Retinal pigment epithelial cell (primary cell): ENCODE measurements around the gene ATXN7L2.

ENCODE experiments used
- DNase-seq: peaks from one replicate; pipeline ENCODE4 v3.0.0-alpha.2; 2010; ENCODE audit warnings: low read depth
- H3K4me3 ChIP-seq: 2 replicates; pipeline ENCODE4 v1.5.1; 2011; ENCODE audit warnings: mild to moderate bottlenecking, low read length, control low read depth, moderate library complexity
- TF ChIP-seq, protein P1 (sequence below): conservative IDR thresholded peaks from 2 replicates; pipeline ENCODE4 v1.5.1; 2011; ENCODE audit warnings: low read depth, low read length, control low read depth, inconsistent platforms

Gene ATXN7L2

GRCh38 chr1:109501644-109502363 is 18.1 kb downstream of the ATXN7L2 start:
- DNase-seq, result no peak
- TF ChIP-seq, protein P1, sequence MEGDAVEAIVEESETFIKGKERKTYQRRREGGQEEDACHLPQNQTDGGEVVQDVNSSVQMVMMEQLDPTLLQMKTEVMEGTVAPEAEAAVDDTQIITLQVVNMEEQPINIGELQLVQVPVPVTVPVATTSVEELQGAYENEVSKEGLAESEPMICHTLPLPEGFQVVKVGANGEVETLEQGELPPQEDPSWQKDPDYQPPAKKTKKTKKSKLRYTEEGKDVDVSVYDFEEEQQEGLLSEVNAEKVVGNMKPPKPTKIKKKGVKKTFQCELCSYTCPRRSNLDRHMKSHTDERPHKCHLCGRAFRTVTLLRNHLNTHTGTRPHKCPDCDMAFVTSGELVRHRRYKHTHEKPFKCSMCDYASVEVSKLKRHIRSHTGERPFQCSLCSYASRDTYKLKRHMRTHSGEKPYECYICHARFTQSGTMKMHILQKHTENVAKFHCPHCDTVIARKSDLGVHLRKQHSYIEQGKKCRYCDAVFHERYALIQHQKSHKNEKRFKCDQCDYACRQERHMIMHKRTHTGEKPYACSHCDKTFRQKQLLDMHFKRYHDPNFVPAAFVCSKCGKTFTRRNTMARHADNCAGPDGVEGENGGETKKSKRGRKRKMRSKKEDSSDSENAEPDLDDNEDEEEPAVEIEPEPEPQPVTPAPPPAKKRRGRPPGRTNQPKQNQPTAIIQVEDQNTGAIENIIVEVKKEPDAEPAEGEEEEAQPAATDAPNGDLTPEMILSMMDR, result no peak
- no peak overlapping the region for H3K4me3 ChIP-seq

DNA sequence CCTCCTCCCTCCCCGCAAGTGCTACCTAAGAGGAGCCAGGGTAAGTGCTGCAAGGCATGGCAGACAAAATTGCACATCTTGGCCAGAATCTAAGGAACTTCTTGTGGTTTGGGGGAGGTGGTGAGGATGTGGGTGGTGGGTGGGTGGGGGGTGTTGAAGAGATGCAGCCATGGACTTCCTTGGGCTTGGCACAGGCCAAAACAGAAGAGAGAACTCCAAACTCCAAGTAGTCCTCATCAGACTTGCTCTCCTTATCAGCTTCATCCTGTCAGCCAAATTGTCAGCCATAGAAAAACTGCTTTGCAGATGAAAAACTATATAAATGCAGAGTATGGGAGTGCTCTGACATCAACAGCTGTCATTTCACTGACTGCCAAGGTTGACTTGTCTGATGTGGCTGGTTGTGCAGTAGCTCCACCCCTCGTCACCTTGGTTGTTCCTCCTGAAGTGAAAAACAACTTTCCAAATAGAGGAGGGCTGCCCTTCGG is 18.7 kb downstream of the ATXN7L2 start:
- no peak for DNase-seq
- H3K4me3 ChIP-seq, result no peak overlapping the region
- TF ChIP-seq, protein P1, result no peak

DNA sequence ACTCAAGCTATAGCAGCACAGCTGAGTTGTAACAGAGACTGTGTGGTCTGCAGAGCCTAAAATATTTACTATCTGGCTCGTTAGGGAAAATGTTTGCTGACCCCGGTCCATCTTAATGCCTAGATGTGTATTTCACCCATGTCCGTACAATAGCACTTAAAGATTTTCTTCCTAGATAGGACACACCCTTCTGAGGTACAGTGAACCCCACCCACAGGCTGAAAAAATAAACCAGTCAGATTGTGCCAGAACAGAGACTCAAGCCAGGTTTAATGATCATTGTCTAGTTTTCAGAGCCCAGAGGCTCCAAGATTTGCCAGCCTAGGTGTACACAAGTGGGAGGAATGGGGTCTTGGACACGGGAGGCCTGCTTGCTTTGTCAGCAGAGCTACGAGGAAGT is 20.2 kb downstream of the ATXN7L2 start:
- no peak for DNase-seq
- TF ChIP-seq, protein P1, result no peak
- no peak overlapping the region for H3K4me3 ChIP-seq

- no peak overlapping the region for H3K4me3 ChIP-seq
- TF ChIP-seq, protein P1, result no peak
- DNase-seq, result no peak
Measured at GRCh38 chr1:109504974-109505373, 21.3 kb downstream of the ATXN7L2 start.

DNA sequence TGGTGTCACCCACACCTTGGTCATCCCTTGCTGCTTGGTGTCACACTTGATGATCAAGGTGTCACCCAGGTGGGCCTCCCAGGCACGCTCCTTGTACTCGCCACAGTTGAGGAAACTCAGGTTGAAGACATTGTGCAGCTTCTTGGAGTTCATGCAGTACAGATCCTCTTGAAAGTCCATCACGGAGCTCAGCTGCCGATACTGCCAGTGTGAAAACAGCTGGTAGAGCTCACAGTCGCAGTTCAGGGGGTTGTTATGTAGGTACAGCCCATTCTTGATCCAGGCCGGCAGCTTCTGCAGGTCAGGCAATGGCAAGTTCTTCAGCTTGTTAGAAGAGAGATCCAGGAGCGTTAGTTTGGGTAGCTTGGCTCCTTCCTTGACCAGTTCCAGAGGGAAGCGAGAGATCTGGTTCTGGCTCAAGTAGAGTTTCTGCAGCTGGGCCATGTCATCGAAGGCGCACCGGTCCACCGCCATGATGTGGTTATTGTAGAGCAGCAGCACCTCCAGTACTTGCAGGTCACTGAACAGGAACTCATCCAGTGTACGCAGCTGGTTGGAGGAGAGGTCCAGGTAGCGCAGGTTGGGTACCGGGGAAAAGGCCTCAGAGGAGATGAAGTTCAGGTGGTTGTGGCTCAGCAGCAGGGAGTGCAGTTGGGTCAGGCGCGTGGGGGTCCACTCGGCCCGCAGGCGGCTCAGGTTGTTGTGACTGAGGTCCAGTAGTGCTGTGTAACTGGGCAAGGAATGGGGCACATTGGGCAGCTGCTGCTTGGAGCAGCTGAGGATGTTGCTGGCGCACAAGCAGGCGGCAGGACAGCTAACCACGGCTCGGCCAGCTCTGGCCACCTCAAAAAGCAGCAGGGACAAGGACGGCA is 24.5 kb downstream of the ATXN7L2 start:
- TF ChIP-seq, protein P1, result no peak
- DNase-seq, result no peak
- H3K4me3 ChIP-seq, result no peak overlapping the region

DNA sequence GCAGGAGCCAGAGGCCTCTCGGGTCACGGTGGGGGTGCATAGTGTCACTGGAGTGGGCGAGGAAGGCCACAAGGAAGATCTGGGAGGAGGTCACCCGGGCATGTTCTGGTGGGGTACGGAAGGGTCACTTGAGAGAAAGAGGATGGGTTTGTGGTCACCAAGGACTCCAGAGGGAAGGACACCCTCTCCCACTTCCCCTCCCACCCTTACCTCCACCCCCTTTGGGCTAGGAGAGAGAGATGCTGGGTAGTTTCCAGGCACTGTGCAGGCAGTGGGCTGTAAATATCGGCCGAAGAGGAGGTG is 25.1 kb downstream of the ATXN7L2 start:
- TF ChIP-seq, protein P1, result no peak
- peak overlapping the region; percentile 70 for H3K4me3 ChIP-seq
- DNase-seq, result no peak
